NB4 (cell line): ENCODE results near the gene TLR5.

ENCODE experiments used
- DNase-seq: peaks from one replicate; pipeline ENCODE4 v3.0.0; 2010; ENCODE audit warnings: low read depth
- H3K4me3 ChIP-seq: one replicate; pipeline ENCODE4 v1.5.1; 2011; ENCODE audit warnings: mild to moderate bottlenecking, low read depth, low read length, moderate library complexity
- CTCF ChIP-seq: IDR thresholded peaks from one replicate; pipeline ENCODE4 v1.5.1; 2012; ENCODE audit warnings: low read depth, low read length
- MAX ChIP-seq: IDR thresholded peaks from 2 replicates; pipeline ENCODE4 v1.6.1; 2011; ENCODE audit warnings: low read depth, low read length
- MYC ChIP-seq: IDR thresholded peaks from 2 replicates; pipeline ENCODE4 v1.6.1; 2011; ENCODE audit warnings: low read depth, low read length
- POLR2A ChIP-seq: IDR thresholded peaks from 2 replicates; pipeline ENCODE4 v1.6.1; 2011; ENCODE audit warnings: mild to moderate bottlenecking; ENCODE audit not compliant: insufficient read length; ENCODE audit errors: extremely low read depth

Gene TLR5

GRCh38 chr1:223186800-223187199 is 43.8 kb upstream of the TLR5 start:
- no peak for DNase-seq
- no peak overlapping the region for H3K4me3 ChIP-seq
- TF ChIP-seq MYC (no peak), CTCF (no peak), POLR2A (no peak), MAX (no peak)

- TF ChIP-seq CTCF (no peak), MYC (no peak), POLR2A (no peak), MAX (no peak)
- H3K4me3 ChIP-seq = no peak overlapping the region
- DNase-seq = no peak
Observed at GRCh38 chr1:223183268-223183862, 40.3 kb upstream of the TLR5 start.

- peak; percentile 88 for DNase-seq
- no peak overlapping the region for H3K4me3 ChIP-seq
- TF ChIP-seq POLR2A = no peak
- peak; percentile 62 for TF ChIP-seq MAX
- TF ChIP-seq CTCF = no peak
- peak; percentile 77 for TF ChIP-seq MYC
Observed at GRCh38 chr1:223180731-223181321, 37.8 kb upstream of the TLR5 start.

GRCh38 chr1:223179786-223180185 is 36.7 kb upstream of the TLR5 start:
- H3K4me3 ChIP-seq = no peak overlapping the region
- DNase-seq = no peak
- no peak for TF ChIP-seq MAX
- TF ChIP-seq MYC = no peak
- no peak for TF ChIP-seq POLR2A
- TF ChIP-seq CTCF = no peak

GRCh38 chr1:223179280-223179679 is 36.2 kb upstream of the TLR5 start:
- H3K4me3 ChIP-seq = no peak overlapping the region
- TF ChIP-seq CTCF = no peak
- TF ChIP-seq MYC = no peak
- TF ChIP-seq POLR2A = no peak
- no peak for TF ChIP-seq MAX
- DNase-seq = no peak
